ENCODE measurements around the gene COG5.
A peak's percentile ranks its signal among the peaks of the same experiment; 100 is the strongest.
"Not testable (repeated sequence)": the region's sequence is repeated elsewhere in the genome, so short reads cannot be mapped to it uniquely, and the experiment has no call there.

COG5 gene

DNA sequence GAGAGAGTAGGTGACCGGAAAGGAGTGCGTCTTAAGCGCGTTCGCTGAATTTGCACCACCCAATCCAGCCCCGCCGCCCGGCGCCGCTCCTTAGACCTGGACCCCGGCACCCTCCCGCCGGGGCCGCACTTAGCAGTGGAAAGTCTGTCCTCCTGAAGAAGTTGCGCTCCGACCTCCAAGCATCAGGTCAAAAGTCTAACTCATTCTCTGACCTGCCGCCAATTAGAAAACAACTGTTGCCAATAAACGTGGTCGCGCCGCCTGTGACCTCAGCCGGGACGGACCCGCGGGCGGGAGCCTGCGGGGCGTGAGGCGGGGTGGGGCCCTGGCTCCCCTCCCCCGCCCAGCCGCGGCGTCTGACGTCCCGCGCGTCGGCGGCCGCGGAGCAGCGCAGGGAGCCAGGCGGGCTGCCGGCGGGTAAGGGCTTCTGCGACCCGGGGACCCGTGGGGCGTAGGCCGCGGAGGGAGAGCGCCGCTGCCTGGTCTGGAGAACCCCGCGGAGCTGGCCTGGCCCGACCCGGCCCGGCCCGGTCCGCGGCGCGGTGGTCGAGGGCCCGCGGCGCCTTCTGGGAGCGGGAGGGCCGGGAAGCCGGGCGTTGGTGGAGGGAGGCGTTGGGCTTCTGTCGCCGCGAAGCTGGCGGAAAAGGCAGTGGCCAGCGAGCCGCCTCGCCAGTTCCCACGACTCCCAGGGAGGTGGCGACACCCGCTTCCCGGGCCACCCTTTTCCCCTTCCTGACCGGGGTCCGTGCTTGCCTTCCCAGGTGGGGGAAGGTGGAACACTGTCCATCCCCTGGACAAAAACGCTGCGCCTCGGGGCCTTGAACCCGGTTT is 16.4 kb upstream of the COG5 start, which contains the start of gene BCAP29:
TSS of gene BCAP29 (plus strand) at position 362 of the 831 bp plus-strand sequence. CDS start 527 bp downstream, outside the sequence.
- DNase-seq, result peak; percentile 70

DNA sequence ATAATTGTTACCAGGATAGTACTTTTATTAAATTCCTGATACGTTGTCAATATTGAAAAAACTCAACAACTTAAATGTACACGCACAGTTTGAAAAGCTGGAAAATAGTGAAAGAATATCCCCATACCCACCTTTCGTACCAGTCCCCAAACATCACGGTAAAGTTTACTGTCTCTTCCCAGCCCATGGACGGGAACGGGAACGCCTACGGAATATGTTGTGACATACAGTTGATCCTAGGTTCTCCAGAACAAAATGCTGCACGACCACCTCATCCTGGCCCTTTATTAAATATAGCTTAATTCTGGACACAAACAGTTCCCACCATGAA is 15.8 kb upstream of the COG5 start:
- no peak for DNase-seq

DNA sequence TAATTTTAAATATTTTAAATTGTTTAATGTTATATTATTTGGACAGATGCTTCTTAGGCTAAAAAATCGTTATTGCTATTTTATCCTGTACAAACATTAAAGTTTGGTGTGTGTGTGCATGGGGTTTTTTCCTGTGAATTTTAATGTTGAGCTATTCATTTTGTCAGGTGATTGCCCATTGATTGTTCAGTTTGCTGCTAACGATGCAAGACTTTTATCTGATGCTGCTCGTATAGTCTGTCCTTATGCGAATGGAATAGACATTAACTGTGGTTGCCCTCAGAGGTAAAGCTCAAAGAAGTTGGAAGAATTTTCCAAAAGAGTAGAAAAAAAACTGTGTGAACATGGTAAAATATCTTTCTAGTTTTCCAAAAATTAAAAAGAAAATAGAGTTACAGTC is 9.8 kb upstream of the COG5 start:
- no peak for DNase-seq

- no peak for DNase-seq
Measured at GRCh38 chr7:107570298-107570697, 6.6 kb upstream of the COG5 start.

DNA sequence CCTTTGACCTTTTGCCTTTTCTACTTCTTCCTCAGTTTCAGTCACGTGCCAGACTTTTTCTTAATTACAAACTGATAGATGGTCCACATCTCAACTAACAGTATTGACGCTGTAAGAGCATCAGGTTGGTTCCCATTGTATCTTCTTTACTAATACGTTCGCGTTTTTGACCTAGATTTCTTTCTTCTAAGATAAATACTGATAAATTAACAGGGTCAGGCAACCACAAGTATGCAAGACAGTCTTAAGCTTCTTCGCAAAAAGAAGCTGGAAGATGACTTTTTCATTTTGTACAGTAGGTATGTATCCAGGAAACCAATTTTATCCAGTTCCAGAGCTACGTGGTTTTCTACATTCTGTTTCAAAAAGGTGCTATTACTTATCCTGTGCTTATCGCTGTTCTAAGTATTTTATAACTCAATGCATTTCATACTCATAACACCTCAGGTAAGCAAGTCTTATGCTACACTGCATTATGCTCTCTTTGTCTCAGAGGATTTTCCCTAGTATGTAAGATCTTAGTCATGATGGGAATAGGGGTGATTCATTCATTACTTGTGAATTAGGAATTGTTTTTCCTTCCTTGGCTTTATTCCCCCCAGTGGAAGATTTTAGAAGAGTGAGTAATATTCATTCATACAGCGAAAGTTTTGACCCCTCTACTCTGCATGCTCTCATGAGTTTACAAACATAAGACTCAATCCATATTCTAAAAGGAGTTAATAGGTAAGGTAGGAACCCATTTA is 1.0 kb upstream of the COG5 start:
- peak; percentile 85 for DNase-seq

DNA sequence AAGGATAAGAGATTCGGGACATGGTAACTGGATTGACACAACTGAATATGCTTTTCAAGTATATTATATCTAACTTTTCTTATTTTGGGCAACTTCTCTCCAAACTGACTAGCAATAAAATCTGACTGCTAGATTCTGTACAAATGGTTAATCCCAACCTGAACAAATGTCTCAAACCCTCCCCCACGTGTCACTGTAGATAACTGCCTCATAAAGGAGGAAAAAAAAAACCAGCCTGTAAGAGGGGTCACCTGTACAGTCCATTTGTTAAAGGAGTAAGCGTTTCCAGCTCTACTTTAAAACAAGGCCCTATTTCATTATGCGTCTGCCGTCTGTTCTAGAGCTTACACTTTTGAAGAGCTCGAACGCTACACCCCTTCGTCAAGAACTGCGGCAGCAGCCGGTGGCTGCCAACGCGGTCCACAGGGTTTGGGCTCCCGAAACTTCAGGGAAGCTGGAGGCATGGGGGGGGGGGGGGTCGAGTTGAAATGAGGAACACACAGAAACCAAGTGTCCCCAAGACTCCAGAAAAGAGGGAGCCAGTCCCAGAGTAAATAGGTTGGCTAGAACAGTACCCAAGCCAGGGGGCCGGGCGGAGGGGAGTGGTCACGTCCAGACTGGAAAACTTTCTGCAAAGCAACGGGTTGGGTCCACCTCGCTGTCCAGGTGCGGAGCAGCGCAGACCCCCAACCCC is 492 bp downstream of the COG5 start:
- DNase-seq, result no peak

DNA sequence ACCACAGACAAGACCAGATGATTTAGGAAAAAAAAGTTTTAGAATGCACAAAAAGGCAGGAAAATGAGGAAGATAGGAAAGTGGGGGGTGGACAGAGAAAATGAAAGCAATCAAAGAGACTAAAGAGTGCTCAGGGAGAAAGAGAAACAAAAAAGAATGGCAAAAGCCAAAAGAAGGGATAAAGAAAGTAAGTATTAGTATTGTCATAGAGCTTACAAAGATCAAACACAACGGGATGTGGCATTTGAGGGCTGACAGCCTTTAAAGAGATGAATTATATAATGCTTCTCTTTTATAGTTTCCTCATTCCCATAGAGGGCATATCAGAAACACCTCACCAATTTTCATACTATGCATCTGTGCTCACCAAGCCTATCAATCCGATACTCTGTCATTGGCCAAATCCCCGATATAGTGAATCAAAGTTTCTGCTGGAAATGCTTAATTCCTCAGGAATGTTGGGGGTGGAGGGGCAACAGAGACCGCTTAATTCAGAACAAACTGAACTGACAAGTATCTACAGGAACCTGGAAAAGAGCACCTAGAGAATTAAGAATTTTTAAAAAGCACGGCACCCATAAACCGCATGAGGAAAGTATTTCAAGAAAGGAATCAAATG is 2.7 kb downstream of the COG5 start:
- DNase-seq, result peak; percentile 19

GRCh38 chr7:107559864-107560263 is 3.9 kb downstream of the COG5 start:
- DNase-seq, result peak; percentile 50

DNA sequence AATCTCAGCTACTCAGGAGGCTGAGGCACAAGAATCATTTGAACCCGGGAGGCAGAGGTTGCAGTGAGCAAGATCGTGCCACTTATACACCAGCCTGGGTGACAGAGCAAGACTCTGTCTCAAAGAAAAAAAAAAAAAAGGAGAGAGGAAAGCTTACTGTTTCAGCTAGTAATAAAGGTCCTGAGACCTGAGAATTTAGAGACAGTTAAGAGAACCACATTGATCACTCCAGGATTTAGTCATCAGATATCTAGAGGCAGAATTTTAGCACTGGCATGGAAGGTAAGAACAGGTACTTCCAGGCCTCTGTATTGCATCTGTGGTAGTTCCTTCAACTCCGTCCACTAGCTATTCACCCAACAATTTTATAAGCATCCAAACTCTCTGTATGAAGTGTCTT is 7.8 kb downstream of the COG5 start:
- no peak for DNase-seq

- peak; percentile 10 for DNase-seq
Measured at GRCh38 chr7:107551936-107552335, 11.8 kb downstream of the COG5 start.

DNA sequence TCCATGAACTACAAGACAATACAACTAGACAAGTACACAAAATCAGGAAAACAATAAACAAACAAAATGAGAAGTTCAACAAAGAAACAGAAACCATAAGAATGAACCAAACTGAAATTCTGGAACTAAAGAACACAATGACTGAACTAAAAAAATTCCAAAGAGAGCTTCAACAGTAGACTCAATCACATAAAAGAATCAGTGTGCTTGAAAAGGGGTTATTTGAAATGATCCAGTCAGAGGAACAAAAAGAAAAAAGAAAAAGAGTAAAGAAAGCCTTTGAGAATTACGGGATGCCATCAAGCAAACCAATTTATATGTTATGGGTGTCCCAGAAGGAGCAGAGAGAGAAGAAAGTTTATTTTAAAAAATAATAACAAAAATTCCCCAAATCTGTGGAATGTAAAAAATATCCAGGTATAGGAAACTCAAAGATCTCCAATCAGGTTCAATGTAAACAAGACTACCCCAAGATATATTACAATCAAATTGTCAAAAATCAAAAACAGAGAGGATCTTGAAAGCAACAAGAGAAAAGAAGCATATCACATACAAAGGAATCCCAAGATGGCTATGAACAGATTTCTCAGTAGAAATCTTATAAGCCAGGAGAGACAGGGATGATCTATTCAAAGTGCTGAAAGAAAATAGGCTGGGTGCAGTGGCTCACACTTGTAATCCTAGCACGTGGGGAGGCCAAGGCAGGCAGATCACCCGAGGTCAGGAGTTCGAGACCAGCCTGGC is 18.7 kb downstream of the COG5 start:
- no peak for DNase-seq

DNA sequence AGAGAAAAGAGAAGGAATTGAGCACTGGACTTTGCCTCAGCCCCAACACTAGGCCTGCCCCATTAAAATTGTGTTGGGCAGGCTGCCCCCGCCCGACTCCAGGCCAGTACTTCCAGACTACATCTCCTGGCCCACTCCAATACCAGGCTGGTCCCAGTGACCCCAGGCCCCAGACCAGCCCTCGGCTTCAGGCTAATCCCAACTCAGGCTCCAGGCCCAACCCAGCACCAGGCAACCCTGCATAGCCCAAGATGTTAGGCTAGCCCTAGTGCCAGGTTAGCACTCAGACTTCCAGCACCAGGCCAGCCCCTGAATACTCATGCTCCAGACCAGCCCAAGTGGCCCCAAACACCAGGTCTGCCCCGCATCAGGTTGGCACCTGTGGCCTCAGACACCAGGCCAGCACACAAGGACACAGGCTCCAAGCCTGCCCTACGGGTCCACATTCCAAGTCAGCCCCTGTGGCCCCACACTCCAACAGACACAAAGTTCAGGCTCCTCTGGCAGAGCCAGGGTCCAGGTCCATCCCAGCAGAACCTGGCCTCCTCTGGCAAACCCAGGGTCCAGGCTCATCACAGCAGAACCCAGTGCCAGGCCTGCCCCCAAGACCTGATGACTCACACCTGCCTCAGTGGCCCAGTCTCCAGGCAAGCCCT is 20.3 kb downstream of the COG5 start:
- DNase-seq, result no peak

DNA sequence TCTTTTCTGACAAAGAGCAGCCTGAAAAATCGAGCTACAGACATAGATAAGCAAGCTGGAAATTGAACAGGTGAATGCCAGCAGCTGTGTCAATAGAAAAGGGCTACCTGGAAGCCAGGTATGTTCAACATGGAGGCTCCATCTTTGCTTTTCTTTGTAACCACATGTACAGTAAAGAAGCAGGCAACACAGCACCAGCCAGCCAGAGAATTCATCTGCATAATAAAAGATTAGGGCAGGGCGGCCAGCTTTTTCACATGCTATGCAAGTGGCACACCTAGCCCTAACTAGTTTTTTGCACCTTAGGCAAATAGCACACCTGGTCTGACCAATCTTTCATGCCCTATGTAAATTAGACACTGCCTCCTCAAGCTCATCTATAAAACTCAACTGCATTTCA is 25.7 kb downstream of the COG5 start:
- DNase-seq, result no peak

- not testable (repeated sequence) for DNase-seq
Measured at GRCh38 chr7:107537228-107537627, 26.5 kb downstream of the COG5 start.

GRCh38 chr7:107534139-107534538 is 29.6 kb downstream of the COG5 start:
- no peak for DNase-seq

- DNase-seq, result no peak
Measured at GRCh38 chr7:107530751-107531150, 33.0 kb downstream of the COG5 start.

DNA sequence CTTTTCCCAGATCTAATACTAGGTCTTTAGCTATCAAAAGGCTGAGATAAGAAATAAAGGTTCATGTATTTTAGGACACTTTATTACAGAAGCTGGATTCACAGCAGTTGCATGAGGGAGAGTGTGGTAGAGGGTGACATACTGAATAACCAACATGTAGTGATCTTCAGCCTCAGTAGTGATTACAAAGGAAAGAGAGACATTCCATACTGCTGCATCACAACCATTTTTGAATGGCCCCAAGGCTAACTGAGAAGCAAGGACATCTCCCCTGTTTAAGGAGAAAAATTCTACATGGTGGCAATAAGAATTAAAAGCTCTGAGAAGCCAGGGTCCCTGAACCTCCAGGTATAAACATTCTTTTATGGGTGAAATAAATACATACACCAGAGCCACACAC is 35.3 kb downstream of the COG5 start:
- peak; percentile 75 for DNase-seq

DNA sequence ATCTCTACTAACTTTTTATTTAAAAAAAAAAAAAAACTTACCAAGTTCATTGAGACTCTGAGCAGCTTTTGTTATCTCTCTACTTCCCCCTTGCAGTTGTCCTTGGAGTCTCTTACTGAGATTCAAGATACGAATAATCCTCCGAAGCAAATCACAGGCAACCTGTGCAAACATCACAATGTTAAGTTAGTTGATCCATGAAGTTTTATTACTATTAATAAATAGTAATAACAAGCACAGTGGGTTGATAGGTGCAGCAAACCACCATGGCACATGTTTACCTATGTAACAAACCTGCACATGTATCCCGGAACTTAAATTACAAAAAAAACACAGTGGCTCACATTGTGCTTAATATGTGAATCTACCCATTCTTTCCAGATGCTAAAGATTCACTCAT is 36.5 kb downstream of the COG5 start:
- no peak for DNase-seq

- no peak for DNase-seq
Measured at GRCh38 chr7:107526672-107527071, 37.0 kb downstream of the COG5 start.

GRCh38 chr7:107506674-107507339 is 56.9 kb downstream of the COG5 start:
- DNase-seq, result no peak

- DNase-seq, result no peak
Measured at GRCh38 chr7:107505997-107506673, 57.6 kb downstream of the COG5 start.
